NOMO-1 treated with DMSO at 0.1 percent for 48 hours (cell line): ENCODE data around the gene TTC4.

Source experiments
- DNase-seq: peaks from one replicate; lab custom pipeline; 2025; ENCODE audit not compliant: unreplicated experiment; lab: John Stamatoyannopoulos, UW

Gene TTC4

GRCh38 chr1:54703471-54703870 is 12.2 kb upstream of the TTC4 start:
- no peak for DNase-seq

GRCh38 chr1:54705153-54705552 is 10.5 kb upstream of the TTC4 start:
- DNase-seq = no peak

- no peak for DNase-seq
Measured at GRCh38 chr1:54706419-54706818, 9.2 kb upstream of the TTC4 start.

GRCh38 chr1:54708385-54708784 is 7.3 kb upstream of the TTC4 start:
- no peak for DNase-seq

GRCh38 chr1:54709547-54710292 is 5.9 kb upstream of the TTC4 start:
- DNase-seq = no peak

GRCh38 chr1:54710434-54710833 is 5.2 kb upstream of the TTC4 start:
- DNase-seq = no peak

GRCh38 chr1:54710841-54711240 is 4.8 kb upstream of the TTC4 start:
- DNase-seq = no peak

- no peak for DNase-seq
Measured at GRCh38 chr1:54711536-54711935, 4.1 kb upstream of the TTC4 start.

- DNase-seq = no peak
Measured at GRCh38 chr1:54714881-54715492, 674 bp upstream of the TTC4 start.

GRCh38 chr1:54716299-54717047 is 812 bp downstream of the TTC4 start:
- no peak for DNase-seq

- no peak for DNase-seq
Measured at GRCh38 chr1:54721719-54722118, 6.1 kb downstream of the TTC4 start.

GRCh38 chr1:54723985-54724384 is 8.3 kb downstream of the TTC4 start:
- no peak for DNase-seq

GRCh38 chr1:54724771-54725170 is 9.1 kb downstream of the TTC4 start:
- no peak for DNase-seq

- DNase-seq = no peak
Measured at GRCh38 chr1:54728027-54728426, 12.4 kb downstream of the TTC4 start.

GRCh38 chr1:54736685-54737084 is 21.0 kb downstream of the TTC4 start:
- DNase-seq = no peak

GRCh38 chr1:54738244-54738643 is 22.6 kb downstream of the TTC4 start:
- no peak for DNase-seq

- DNase-seq = no peak
Measured at GRCh38 chr1:54741531-54741930, 25.9 kb downstream of the TTC4 start.

- no peak for DNase-seq
Measured at GRCh38 chr1:54742282-54742681, 26.6 kb downstream of the TTC4 start.

- no peak for DNase-seq
Measured at GRCh38 chr1:54743416-54744226, 28.0 kb downstream of the TTC4 start.

- no peak for DNase-seq
Measured at GRCh38 chr1:54744696-54745095, 29.0 kb downstream of the TTC4 start.

- DNase-seq = no peak
Measured at GRCh38 chr1:54745274-54745673, 29.6 kb downstream of the TTC4 start.
